PC-3 (cell line): ENCODE measurements around the gene NUDT8.

Source experiments
- EZH2 ChIP-seq: fragments of 300-600 bp; sonication (generic); IDR thresholded peaks from one replicate; pipeline ENCODE4 v1.6.1; 2017; ENCODE audit warnings: antibody characterized with exemption, mild to moderate bottlenecking, low read length; ENCODE audit not compliant: unreplicated experiment
- EZH2phosphoT487 ChIP-seq: fragments of 300-600 bp; sonication (generic); IDR thresholded peaks from 2 replicates; pipeline ENCODE4 v1.6.1; 2018; ENCODE audit warnings: mild to moderate bottlenecking, antibody characterized with exemption, low read length, borderline replicate concordance
- TF ChIP-seq, protein P1 (sequence below): fragments of 300-600 bp; sonication (generic); conservative IDR thresholded peaks from 2 replicates; pipeline ENCODE4 v1.5.1; 2017; ENCODE audit warnings: antibody characterized with exemption, low read depth, mild to moderate bottlenecking, low read length

DNA sequence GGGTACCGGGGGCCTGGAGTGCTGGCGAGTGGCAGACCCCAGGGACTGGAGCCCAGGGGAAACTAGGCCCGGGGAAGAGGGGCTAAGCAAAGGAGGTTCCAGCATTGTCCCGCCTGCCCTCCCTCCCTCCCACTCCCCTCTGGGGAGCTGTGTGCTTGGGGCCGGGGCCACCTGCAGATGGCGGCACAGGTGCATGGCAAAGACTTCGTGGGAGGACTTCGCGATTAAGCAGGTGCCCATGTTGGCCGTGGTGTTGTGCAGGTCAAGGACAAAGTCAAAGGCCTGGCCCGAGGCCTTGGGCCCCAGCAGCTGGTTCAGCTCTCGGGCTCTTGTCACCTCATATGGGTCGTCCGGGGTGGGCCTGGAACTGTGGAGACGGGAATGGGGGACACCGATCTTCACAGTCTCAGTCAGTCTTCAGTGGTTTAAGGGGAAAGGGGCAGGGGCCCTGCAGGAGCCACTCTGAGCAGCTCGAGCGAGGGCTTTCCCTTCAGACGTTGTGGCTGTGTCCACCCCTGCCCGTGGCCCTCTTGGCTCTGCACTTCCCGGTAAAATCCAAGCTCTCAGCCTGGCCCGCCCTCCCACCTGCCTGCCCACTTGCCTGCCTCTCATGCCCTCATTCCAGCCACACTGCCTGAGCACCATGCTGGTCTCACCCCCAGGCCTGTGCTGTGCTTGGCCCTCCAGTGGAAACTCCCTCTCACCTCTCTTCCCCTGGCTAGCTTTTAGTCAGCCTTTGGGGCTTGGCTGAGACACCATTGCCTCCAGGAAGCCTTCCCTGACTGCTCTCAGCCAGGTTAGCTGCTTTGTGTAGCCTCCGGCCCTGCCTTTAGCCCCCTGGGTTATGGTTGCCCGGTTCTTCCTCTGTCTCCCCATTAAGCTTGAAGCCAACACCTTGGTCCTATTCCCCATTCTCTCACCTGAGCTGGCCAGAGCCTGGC, 16.1 kb upstream of the NUDT8 start:
- TF ChIP-seq, protein P1, sequence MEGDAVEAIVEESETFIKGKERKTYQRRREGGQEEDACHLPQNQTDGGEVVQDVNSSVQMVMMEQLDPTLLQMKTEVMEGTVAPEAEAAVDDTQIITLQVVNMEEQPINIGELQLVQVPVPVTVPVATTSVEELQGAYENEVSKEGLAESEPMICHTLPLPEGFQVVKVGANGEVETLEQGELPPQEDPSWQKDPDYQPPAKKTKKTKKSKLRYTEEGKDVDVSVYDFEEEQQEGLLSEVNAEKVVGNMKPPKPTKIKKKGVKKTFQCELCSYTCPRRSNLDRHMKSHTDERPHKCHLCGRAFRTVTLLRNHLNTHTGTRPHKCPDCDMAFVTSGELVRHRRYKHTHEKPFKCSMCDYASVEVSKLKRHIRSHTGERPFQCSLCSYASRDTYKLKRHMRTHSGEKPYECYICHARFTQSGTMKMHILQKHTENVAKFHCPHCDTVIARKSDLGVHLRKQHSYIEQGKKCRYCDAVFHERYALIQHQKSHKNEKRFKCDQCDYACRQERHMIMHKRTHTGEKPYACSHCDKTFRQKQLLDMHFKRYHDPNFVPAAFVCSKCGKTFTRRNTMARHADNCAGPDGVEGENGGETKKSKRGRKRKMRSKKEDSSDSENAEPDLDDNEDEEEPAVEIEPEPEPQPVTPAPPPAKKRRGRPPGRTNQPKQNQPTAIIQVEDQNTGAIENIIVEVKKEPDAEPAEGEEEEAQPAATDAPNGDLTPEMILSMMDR, result no peak
- TF ChIP-seq EZH2 (no peak), EZH2phosphoT487 (no peak)
